Tibial nerve (tissue), 4 donors: Measurements from ENCODE around the gene ETV3.

Experiments
- EP300 ChIP-seq, 2 donors: sonication (generic); formaldehyde crosslinking; IDR thresholded peaks; one replicate each; pipeline ENCODE4 v1.6.1; 2017; ENCODE audit warnings: antibody characterized with exemption in 2 of 2, mild to moderate bottlenecking in 1 of 2
- TF ChIP-seq, protein P1 (sequence below), 5 experiments: fragments of 200-600 bp in 3 of 5; fragments of 450-650 bp in 2 of 5; sonication (generic) in 3 of 5; IDR thresholded peaks; one replicate each; pipeline ENCODE4 v1.5.1; 2016 to 2019; ENCODE audit warnings: antibody characterized with exemption in 5 of 5, mild to moderate bottlenecking in 3 of 5, moderate library complexity in 2 of 5

DNA sequence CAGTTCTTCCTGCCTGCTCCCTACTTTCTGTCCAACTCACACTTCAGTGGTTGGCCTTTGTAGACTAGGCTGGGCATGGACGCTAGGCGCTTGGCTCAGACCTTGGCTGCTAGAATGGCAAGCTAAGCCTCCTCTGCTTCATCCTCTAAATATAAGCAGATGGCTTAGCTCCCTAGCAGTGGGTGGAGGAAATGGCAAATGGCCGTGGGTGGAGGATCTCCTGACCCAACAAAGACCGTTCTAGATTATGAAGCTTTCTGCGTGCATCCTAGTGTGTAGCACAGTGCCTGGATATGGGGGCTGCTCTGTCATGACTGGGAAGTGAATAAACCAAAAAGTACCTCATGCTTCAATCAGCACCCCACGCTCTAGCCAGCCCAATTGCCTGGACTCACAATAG, 28.2 kb downstream of the ETV3 start:
- TF ChIP-seq, protein P1, sequence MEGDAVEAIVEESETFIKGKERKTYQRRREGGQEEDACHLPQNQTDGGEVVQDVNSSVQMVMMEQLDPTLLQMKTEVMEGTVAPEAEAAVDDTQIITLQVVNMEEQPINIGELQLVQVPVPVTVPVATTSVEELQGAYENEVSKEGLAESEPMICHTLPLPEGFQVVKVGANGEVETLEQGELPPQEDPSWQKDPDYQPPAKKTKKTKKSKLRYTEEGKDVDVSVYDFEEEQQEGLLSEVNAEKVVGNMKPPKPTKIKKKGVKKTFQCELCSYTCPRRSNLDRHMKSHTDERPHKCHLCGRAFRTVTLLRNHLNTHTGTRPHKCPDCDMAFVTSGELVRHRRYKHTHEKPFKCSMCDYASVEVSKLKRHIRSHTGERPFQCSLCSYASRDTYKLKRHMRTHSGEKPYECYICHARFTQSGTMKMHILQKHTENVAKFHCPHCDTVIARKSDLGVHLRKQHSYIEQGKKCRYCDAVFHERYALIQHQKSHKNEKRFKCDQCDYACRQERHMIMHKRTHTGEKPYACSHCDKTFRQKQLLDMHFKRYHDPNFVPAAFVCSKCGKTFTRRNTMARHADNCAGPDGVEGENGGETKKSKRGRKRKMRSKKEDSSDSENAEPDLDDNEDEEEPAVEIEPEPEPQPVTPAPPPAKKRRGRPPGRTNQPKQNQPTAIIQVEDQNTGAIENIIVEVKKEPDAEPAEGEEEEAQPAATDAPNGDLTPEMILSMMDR (IDR thresholded peaks at IDR 0.05): no peak
- TF ChIP-seq EP300 (IDR thresholded peaks at IDR 0.05): no peak
